ENCODE data around the gene SPOCK1.

GRCh38 chr5:137399911-137400310 is 99.2 kb downstream of the SPOCK1 start:
- TF ChIP-seq POLR2A (IDR thresholded peaks at IDR 0.05; ENCODE audit: extremely low read depth, insufficient read length) (no peak), CTCF (IDR thresholded peaks at IDR 0.05; ENCODE audit: low read depth, low read length) (no peak), MYC (IDR thresholded peaks at IDR 0.05; ENCODE audit: low read depth, low read length) (no peak)
- TF ChIP-seq, protein P1, sequence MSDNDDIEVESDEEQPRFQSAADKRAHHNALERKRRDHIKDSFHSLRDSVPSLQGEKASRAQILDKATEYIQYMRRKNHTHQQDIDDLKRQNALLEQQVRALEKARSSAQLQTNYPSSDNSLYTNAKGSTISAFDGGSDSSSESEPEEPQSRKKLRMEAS (IDR thresholded peaks at IDR 0.05; ENCODE audit: low read depth, low read length), result no peak
